NOMO-1 (cell line): ENCODE data around the gene RTKN.

Source experiments
- DNase-seq, 2 experiments: peaks; one replicate each; lab custom pipeline; 2025; ENCODE audit not compliant: unreplicated experiment in 2 of 2; lab: John Stamatoyannopoulos, UW

Gene RTKN

GRCh38 chr2:74390606-74391005 lies 51.1 kb downstream of the RTKN start:
- no peak for DNase-seq

GRCh38 chr2:74387346-74387745 lies 54.4 kb downstream of the RTKN start:
- no peak for DNase-seq

DNA sequence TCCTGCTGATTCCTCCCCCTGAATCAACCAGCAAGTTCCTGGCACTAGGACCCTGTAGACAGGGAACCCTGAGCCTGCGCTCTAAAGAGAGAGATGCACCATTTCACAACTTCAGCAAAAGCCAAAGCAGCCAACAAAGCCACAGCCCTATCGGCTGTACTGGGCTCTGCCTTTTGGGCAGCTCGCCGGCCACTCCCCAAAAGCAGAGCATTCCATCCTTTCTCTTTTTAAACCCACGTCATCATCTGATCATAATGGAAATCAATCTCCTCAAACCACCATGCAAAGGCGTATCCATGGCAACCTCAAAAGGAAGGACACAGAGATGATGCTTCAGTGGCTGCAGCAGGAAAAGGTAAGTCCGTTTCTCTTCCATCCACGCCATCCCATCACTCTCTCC lies 56.3 kb downstream of the RTKN start:
- no peak for DNase-seq

DNA sequence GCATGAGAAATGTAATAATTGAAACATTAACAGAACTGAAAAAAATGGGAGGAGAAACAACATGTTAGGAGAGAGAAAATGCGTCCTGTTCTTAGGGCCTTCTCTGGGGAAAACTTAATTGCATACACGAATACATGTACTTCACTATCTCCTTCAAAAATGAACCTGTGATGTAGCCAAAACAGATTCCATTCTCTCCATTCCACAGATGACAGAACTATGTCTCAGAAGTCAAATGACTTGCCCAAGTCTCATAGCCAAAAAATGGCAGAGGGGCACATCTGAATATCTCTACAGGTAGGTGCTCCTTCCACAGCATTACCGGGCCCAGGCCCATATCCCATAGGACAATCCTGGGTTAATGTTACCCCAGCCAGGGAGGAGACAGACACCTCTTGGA lies 57.7 kb downstream of the RTKN start:
- DNase-seq, result no peak

DNA sequence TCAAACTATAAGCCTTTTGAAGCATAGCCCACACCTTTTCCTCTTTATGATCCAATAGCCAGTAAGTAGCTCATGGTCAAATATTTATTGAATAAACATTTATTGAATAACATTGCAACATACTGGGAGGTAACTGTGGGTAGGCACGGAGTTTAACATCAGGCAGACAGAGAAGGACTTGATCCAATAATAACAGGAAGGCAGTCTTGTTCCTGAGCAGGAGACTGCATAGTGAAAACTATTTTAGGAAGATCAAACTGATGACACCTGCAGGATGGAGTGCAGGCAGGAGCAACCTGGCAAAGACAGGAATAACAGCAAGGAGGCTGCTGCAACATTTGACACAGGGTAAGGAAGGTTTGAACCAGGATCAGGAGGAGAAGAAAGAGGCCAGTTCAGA lies 58.5 kb downstream of the RTKN start:
- DNase-seq, result no peak

GRCh38 chr2:74381751-74382150 lies 60.0 kb downstream of the RTKN start:
- no peak for DNase-seq

GRCh38 chr2:74379851-74380789 lies 61.6 kb downstream of the RTKN start, which contains the start of gene DCTN1:
TSS of gene DCTN1 (minus strand) at chr2:74380311. CDS start at chr2:74380037, 274 bp downstream.
- DNase-seq, result no peak

- DNase-seq, result no peak
Observed at GRCh38 chr2:74378007-74378406, 63.7 kb downstream of the RTKN start.

- no peak for DNase-seq
Observed at GRCh38 chr2:74375838-74376237, 65.9 kb downstream of the RTKN start.
